GM10248 (cell line): ENCODE measurements around the gene CNTN1.

Experiments
- CTCF ChIA-PET: fragments of 300-600 bp; sonication (Branson Sonifier 250); formaldehyde crosslinking; extraction: SDS; loops from one replicate; lab custom pipeline; 2021; ENCODE audit warnings: antibody characterized with exemption; lab: Yijun Ruan, JAX
- POLR2A ChIA-PET: fragments of 350-650 bp; sonication (Branson Sonifier 250); formaldehyde crosslinking; extraction: SDS; loops from one replicate; lab custom pipeline; 2020; ENCODE audit warnings: antibody characterized with exemption; lab: Yijun Ruan, JAX
- DNase-seq: peaks from one replicate; pipeline ENCODE4 v3.0.0; 2012; ENCODE audit errors: extremely low spot score
- TF ChIP-seq, protein P1 (sequence below): IDR thresholded peaks from 2 replicates; pipeline ENCODE4 v1.5.1; 2012; ENCODE audit warnings: mild to moderate bottlenecking, low read depth; ENCODE audit errors: extremely low read depth, missing control alignments, control extremely low read depth

CNTN1 gene

DNA sequence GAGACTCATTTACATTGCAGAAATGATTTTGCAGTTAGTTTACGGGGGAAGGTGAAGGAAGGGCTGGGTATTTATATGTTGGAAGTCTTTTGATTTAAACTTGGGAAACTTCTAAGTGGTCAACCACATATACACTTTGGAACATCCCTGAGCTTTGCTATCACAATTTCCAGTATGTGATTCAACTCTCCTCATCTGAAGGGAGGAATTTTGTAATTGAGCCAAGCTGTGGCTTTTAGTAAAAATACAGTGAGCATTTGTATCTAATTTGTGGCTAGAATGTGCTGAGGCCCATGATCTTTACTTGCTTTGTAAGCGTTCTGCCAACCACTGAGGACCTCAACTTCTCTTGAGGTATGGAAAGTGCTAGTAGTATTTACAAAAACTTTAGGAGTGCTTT lies 260.8 kb downstream of the CNTN1 start:
- no peak for DNase-seq
- ChIA-PET CTCF (no interaction called here), POLR2A (no interaction called here)
- TF ChIP-seq, protein P1, sequence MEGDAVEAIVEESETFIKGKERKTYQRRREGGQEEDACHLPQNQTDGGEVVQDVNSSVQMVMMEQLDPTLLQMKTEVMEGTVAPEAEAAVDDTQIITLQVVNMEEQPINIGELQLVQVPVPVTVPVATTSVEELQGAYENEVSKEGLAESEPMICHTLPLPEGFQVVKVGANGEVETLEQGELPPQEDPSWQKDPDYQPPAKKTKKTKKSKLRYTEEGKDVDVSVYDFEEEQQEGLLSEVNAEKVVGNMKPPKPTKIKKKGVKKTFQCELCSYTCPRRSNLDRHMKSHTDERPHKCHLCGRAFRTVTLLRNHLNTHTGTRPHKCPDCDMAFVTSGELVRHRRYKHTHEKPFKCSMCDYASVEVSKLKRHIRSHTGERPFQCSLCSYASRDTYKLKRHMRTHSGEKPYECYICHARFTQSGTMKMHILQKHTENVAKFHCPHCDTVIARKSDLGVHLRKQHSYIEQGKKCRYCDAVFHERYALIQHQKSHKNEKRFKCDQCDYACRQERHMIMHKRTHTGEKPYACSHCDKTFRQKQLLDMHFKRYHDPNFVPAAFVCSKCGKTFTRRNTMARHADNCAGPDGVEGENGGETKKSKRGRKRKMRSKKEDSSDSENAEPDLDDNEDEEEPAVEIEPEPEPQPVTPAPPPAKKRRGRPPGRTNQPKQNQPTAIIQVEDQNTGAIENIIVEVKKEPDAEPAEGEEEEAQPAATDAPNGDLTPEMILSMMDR = no peak

DNA sequence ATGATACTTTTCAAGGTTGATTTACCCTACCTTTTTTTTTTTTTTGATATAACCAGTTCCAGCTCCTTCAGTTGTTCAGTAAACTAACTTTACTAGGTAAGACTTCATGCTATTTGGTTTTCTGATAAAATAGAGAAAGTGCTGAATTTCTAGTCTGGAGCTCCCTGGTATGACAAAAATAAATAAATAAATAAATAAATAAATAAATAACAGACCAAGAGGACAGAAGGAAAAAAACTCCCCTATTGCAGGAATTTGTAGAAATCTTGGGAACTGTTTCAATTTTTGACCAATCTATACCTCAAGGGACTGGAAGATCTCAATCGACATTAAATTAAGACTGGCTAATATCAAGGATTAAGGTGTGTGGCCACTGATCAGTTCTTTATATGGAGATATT lies 265.2 kb downstream of the CNTN1 start:
- no peak for DNase-seq
- TF ChIP-seq, protein P1 = no peak
- ChIA-PET CTCF (interaction anchor here (1.0 to 1.6 kb wide), 2 partner anchors 9 to 17 kb away, joined by 3 to 5 read pairs; no protein-coding TSS in a partner anchor), POLR2A (no interaction called here)

DNA sequence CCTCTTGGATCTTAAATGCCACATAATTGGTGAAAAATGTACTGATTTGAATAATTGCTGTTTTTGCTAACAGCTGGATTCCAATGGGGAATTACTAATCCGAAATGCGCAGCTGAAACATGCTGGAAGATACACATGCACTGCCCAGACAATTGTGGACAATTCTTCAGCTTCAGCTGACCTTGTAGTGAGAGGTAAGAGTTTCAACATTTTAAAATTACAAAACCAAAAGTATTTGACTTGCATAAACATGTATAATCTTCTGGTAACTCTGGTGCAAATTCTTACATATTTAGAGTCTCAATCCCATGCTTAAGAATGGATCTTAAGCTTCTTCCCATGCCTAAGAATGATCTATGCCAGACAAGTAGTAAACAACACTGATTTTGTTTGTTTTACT lies 266.8 kb downstream of the CNTN1 start:
- ChIA-PET POLR2A (no interaction called here), CTCF (interaction anchor here (0.8 to 1.3 kb wide), 2 partner anchors 10 to 13 kb away, joined by 4 to 5 read pairs; no protein-coding TSS in a partner anchor)
- DNase-seq = no peak
- TF ChIP-seq, protein P1 = no peak

DNA sequence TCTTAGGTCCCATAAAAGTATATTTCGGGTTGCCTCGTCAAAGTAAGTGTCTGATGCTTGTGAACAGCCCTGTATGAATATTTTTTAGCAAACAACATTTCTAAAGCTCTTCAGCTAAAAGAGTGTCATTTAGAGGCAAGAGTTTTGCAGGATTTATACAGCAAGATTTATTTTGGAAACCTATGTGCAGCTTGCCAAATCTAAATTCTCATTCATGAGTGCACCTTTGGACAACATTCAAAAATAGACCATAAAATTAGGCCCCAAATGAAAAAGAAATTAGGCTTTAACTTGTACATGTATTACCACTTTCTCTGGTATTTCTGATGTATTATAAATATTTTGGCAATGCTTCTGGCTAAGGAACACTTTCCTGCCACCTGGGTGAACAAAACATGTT lies 271.5 kb downstream of the CNTN1 start:
- TF ChIP-seq, protein P1 = no peak
- POLR2A ChIA-PET = no interaction called here
- CTCF ChIA-PET = no interaction called here

DNA sequence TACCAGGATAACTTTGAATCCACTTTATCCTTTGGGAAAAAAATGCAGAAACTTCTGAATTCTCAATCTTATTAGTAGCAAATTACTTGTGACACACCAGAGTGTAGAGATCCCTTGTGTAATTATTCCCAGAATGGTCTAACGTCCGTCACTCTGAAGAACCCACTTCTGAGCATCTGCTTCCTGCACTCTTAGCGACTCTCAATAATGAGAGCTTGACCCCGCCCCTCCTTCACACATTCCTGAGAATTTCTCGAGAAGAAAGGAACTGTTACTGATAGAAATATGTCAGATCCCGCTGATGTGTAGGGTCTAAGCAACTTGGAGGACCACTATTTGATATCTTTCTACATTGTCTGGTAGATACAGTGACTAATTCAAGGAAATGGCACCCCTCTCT lies 277.6 kb downstream of the CNTN1 start:
- ChIA-PET CTCF (interaction anchor here (0.8 to 1.5 kb wide), 2 partner anchors 11 to 14 kb away, joined by 3 to 4 read pairs; no protein-coding TSS in a partner anchor), POLR2A (no interaction called here)
- TF ChIP-seq, protein P1 = no peak
- no peak for DNase-seq

More for the DNA sequence above, 271.5 kb downstream of the CNTN1 start:
- DNase-seq = no peak

DNA sequence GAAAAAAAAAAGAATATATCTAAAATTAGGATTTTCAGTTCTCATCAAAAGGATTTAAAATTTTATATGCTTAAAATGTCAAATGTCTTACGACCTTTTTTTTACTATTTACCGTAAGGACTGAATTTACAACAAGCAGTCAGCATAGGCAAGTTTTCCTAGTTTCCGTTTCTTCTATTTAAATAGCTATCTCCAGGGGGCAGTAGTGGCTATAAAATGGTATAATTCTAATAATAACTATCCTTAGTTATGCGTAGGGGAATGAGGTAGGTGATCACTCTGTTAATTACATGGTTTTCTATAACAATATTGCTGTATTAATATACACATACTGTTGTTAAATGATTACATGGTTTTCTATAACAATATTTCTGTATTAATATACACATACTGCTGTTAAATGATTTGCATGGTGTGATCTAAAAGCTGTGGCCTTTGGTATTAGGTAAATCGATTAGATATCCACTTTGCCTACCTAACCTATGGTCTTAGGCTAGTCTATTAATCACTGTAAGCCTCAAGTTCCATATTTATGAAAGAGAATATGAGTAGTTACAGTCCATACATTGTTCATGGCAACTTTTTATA lies 278.2 kb downstream of the CNTN1 start:
- TF ChIP-seq, protein P1 = no peak
- ChIA-PET POLR2A (no interaction called here), CTCF (no interaction called here)
- DNase-seq = no peak
